MV-4-11 (cell line): ENCODE results near the gene PARVA.

Experiments
- DNase-seq: peaks from one replicate; lab custom pipeline; 2025; lab: John Stamatoyannopoulos, UW

The PARVA gene

DNA sequence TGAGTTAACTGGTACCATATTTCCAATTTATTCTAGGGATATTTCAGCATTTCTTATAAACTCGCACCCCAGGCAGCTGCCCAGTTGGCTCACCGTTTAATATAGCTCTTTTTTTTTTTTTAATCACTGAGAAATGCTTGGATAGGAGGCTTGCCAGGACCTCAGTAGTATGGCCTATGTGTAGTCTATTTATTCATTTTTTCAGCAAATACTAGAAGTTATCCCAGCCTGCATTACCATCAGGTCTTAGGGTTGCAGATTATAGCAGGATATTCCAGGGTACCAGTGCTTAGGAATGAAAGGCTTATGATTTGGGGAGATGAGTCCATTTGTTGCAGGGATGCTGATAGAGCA lies 26.6 kb downstream of the PARVA start:
- DNase-seq = no peak

DNA sequence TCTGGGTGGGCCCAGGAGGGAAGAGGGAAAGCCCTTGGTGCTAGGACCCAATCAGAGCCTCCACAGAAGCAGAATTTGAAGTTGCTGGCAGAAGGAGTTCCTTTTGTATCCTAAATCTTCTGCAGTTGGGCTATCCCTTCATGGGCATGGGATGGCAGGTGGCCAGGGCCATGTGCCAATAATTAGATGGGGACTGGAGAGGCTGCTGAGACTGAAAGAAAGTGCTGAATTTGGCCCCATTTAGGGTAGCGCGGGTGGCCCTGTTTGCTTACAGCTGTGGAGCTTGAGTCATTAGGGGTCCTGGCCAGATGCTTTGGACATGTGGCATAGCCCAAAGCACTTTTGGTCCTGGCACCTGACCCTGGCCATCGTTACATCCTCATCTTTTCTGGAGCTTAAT lies 27.1 kb downstream of the PARVA start:
- DNase-seq = no peak

DNA sequence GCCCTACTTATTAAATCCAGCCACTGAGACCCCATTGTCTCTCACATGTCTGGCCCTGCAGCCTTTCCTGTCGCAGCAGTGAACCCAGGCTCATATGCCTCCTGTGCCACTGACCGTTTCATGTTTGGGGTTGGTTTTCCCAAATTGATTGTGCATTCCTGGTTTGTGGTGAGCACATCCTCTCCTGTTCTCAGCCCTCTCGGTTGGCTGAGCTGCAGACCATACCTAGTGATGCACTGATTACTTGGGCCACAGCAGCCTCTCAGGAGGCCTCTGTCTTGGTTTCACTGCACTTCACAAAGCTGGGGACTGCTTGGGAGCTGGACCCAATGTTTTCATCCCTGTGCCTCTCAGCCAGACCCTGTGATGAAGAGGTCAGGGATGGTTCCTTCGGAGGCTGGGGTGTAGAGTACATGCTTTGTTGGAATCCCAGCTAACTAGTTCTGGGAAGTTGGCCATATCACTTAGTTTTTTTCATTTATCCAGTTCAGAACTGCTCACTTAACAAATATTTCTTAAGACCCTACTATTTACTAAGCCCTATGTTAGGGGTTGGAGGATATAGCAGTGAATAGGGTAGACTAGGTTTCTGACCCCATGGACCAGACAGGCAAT lies 30.9 kb downstream of the PARVA start:
- no peak for DNase-seq

DNA sequence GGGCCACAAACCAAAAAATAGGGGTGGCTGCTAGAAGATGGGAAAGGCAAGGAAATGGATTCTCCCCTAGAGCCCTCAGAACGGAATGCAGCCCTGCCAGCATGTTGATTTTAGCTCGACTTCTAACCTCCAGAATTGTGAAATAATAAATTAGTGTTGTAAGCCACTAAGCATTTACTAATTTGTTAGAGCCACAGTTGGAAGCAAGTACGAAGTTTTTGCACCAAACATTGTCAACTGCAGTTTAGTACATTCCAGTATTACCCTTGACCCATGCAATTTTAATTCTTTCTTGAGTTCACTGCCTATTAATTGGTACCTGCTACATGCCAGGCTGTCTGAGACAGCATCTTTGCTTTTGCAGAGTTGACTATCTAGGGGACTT lies 32.2 kb downstream of the PARVA start:
- DNase-seq = no peak

DNA sequence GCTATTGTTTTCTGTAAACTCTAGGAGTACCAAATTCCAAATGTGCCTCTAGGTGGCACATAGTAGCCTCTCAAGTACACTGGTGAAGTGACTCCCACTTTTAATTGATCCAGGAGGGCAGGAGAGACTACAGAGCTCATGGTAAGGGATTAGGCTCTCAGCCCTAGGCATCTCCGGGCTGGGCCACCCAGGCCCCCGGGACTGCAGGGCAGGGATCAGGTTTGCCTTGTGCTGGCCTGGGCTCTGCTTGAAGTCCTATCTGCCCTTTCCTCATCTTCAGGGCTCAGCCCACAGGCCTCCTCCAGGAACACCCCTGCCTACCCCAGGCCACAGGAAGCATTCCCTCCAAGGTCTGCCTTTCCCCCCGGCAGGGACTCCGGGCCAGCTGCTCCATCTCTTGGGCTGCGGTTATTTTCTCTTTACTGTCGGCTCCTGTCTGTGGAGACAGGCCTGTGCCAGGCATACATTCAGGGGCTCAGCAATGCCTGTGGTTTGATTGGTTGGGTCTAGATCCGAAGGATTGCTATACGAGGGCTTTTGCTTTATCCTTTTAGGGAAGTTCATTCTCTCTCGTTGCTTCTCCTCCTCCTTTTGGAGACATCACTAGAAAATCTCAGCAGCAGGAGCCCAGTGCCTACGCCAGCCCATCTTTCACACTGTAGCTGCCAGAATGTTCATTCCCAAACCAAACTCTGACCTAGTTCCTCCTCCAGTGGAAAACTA lies 32.8 kb downstream of the PARVA start:
- no peak for DNase-seq

DNA sequence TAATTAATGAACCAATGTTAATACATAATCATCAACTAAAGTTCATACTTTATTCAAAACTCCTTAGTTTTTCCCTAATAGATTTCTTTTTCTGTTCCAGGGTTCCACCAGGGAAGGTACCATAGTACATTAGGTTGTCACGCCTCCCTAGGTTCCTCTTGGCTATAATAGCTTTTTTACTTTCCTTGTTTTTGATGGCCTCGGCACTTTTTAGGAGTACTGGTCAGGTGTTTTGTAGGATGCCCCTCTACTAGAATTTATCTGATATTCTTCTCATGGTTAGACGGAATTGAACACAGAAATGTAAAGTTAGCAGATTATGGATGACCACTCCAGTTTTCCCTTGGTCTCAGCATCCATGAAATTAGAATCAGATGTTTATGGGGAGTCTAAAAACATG lies 34.0 kb downstream of the PARVA start:
- no peak for DNase-seq

DNA sequence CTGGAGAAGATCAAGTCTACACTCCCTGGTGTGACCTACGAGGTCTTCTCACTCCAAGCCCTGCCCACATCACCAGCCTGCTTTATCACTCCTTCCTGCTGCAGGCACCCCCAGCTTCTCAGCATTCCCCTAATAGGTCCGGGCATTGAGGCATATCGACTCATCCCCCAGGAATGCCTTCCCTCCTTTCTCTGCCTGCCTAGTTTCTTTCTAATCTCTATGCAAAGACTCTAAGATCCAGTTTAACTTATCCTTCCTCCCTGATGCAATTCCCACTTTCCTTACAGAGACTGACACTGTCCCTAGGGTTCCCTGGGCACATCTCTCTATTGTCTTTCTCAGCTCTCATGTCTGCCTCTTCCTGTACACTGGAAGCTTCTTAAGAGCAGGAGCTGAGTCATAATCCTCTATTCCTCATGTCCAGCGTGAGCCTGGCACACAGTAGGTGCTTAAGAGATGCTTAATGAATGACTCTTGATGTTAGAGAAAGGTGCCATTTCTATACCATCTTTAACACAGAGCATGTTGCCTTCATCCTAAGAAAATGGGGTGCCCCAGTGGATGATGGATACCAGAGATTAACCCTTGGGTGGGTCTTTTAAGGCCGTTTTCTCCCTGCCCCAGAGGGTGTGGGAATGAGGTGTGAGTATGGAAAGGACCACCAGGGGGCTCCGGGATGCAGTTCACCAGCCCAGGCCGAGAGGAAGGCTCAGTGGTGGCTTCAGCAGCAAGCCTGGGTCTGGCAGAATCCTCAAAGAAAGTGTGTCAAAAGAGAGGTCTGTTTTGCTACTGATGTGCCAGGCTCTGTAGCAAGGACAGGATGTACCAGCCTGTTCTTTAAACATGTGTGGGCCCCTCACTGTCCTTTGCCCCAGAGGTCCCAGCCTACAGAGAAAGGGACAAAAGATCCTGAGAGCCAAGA lies 34.7 kb downstream of the PARVA start:
- DNase-seq = peak; percentile 24

DNA sequence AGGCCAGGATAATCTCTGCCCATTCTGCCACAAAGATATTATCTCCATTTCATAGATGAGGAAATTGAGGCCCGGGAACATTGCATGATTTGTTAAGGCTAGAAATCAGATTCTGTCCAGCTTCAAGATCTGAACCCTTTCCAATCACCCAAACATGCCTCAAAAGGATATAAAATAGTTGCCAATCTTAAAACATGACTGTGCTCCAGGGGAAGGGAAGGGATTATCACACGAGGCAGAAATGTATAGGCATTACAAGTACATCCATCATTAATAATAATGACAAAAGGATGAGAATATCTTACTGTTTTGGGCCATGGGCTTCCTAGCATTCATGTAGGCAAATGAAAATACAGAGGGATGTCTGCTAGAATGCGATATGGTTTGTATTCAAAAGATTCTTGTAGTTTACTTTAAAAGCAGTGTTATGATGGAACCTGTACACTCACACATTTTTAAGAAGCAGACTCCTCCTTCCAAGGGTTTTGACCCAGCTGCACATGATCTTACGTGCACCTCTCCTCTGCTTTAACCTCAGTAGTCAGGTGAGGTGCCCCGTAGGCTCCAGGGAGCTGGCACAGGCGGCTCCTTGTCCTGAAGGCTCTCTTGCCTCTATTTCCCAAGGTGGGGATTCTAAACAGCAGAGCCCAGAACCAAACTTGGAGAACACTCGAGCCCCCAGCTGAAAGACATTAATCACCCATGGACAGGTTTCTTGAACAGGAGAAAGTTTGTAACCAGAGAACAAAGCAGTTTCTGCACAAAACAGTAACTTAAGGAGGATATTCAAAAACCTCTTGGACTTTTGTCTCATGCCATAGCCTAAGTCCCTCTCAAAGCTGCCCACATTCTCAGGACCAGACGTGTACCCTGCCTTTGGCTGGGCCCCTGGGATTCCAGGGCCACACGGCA lies 36.0 kb downstream of the PARVA start:
- DNase-seq = no peak

DNA sequence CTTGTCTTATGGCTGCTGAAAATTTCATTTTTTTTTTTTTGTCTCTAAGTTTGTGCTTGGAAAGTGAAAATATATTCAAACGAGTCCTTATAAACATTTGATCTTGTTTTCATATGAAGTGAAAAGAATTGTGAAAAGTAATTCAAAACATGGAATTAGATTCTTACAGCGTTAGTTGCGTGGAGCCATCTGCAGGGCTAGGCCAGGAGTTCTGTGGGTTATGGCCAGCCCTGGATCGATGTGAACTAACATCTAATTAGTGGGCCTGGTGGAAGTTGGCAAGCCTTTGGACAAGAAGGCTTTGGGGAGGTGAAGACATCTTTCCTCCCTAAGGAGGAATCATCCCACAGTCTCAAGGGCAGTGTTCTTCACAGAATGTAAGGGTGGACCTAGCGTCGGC lies 37.2 kb downstream of the PARVA start:
- DNase-seq = no peak

DNA sequence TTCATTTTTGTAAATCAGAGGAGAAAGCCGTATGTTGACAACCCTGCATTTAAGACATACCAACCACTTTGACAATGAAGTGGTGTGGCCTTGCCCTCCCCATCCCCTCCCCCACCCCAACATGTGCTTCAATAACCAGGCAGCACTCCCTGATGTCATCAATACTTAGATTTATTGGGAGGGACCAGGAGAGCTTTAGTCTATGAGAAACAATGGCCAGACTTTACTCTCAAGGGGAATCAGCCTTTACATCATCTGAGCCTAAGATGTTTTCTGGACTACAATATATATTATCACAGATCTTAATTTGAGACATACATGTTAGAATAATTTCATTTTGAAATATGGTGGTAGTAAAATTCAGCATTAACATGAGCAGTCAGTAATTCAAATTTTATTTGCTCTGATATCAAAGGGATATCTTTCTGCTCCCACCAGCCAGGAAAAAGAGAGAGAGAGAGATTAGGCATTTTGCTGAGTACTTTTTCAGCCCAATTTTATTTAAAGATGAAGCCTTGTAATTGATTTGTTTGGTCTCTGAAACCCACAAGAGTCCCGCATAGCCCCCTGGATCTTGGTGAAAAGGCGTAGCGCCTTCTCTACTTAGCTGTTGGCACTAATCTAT lies 38.1 kb downstream of the PARVA start:
- DNase-seq = no peak

DNA sequence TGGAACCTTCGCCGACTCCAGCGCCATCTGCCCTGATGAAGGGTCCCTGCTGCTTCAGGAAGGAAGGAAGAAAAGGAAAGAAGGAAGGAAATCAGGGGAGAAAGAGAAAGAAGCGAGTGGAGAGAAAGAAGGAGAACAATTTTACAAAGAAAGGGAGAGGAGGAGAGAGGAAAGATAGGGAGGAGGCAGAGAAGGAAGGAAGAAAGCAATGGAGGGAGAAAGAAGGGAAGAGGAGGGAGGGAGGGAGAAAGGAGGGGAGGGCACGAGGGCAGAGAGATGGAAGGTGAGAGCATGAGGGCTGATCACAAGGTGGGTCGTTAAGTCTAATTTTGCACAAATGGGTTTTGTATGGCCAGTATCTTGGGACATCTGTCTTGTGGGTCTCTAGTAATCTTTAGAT lies 39.2 kb downstream of the PARVA start:
- DNase-seq = no peak

DNA sequence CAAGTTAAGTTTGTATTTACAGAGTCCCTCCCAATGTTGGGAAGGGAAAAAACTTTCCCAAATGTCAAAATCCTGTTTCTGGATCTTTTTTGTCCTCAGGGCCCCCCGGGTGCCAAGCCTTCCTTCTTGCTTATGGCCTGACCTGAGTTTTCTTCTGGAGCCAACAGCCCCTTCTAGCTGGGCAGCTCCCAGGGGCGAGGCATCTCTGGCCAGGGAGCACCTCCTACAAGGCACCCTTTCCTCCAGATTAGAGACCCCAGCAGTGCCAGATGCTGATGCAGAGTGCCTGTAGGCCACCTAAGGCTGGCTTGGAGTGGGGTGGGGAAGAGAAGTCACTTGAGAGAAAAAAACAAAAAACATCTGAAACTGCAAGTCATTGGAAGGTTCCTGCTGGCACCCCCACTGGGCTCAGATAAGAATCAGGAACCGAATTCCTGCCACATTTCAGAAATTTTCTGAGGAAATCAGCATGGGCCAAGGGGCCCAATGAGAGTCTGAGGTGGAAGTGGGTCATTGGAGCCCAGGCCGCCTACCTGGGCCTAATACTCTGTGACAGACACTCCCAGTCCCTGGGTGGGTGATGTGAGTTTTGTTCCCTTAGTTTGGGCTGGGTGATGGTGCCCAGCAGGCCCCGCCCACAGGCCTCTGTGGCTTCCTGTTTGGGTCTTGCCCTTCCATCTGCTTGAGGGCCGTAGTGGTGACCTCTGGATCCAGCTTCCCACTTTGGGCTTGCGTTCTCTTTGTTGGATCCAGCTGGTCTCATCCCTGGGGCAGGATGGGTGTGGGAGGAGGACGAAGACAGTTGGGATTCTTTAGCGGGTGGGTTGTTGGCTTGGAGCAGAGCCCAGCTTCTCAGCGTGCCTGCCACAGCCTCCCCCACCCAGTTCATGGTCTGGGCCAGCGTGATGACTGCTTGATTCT lies 40.6 kb downstream of the PARVA start:
- DNase-seq = no peak

DNA sequence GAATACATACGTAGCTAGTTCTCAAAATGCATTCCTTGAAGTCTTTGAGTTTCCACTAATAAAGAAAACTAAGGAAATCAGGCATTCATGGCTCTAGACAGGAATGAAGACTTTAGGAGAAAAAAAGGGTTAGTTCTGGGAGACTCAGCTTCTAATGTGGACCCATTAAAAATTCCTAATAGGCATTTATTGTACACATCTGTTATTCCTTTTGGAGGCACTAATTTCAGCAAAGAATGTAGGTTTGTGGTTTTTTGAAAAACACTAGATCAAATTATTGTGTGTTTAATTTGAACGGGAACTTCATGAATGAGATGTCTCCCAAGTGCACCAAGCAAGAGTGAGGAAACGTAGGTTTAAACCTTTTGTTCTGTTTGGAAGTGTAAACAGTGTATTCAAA lies 42.7 kb downstream of the PARVA start:
- DNase-seq = no peak

DNA sequence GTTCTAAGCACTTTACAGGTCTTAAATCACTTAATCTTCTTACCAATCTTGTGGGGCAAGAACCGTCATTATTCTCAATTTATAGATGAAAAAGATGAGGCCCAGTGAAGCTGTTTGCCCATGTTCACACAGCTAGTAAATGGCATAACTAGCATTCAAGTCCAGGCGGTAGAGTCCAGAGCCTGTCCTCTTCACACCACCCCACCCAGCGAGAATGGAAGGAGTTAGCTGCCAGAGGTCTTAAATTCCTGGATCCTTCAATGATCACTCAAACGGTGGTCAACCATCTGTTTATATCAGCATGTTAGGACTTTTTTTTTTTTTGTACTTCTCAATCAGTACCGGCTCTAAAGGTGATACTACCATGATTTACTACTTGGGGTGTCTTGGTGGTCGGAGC lies 43.3 kb downstream of the PARVA start:
- DNase-seq = no peak

DNA sequence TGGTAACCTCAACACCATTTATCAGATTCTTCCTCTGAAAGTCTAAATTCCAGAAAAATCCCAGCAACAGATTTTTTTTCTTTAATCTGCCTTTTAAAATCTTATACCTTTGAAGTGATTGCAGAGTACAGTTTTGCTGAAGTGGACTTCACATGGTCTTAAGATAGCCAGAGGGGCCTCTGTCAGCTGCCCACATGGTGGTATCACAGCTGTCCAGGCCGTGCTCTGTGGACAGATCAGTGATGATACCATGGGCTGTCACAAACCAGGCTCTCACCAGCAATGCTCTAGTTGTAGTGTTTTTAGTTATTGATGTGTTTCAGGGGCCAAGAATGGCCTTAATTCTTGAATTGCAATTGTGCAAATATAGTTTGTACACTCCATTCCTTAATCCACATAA lies 44.0 kb downstream of the PARVA start:
- no peak for DNase-seq

DNA sequence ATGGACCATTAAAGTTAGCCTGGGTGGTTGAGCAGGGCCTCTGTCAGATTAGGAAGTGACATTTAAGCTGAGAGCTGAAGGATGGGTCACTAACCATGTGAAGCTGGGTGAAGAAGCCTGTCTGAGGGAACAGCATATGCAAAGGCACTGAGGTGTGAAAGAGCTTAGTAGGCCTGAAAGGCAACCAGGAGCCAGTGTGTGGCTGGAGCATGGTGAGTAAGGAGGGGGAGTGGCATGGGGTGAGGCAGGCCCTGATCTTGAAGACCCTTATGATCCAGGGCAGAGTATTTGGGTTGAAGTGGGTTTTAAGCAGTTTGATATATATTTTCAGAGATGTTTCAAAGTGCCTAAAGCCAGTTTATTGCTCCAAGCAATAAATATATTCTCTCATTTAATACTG lies 48.8 kb downstream of the PARVA start:
- DNase-seq = no peak

DNA sequence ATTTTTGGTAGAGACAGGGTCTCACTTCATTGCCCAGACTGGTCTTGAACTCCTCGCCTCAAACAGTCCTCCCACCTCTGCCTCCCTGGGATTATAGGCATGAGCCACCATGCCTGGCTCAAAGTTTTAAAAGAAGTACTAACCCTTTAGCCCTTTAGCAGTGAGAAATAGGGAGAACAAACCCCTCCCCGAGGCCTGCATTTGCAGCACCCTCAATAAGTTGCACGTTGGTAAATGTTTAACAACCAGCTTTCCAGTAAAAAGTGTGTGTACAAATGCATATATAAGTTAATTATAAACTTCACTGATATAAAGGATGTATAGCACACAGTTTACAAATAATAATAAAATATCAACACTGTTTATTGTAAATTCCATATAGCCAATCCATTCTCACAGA lies 51.8 kb downstream of the PARVA start:
- no peak for DNase-seq

DNA sequence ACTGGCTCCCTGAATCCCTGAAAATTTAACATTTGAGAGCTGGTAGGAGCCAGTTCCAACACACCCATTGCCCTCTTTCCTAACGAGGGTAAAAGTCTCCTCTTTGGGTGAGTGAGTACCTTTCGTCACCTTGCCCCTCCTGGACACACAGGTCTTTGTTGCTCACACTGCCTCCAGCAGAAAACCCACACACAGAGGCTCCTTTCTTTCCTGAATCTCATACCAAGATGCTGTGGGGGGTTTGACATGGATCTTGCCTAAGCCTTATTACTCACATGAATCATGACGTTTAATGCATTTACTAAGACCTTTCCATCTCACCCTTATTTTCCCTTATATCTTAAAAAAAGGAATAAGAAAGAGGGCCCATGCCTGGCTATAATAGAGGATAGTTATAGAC lies 53.0 kb downstream of the PARVA start:
- DNase-seq = no peak

DNA sequence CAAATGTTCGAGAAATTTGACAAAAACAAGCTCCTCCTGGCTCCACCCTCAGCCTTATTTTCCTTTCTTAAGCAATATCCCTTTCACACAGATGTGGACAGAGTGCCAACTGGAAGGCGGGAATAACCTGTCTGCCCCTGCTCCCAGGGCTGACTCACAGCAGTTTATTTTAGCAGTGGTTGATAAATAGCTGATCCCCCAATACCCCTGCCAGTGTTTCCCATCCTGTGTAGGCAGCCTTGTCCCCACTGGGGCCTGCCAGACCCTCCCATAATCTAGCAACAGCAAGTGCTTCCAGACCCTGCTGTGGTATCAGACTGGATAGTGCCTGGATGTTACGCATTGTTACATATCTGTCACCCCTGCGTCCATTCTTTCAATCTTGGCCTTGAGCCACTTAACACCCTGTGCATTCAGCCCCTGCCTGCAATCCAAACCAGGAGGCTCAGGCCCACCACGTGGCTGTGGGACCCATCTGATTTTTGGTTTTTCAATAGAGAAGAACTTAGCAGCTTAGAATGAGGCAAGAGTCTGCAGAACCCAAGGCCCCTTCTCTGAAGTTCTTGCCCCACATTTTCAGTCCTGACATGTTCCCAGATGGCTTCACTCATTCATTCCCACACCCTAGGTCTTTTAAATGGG lies 53.7 kb downstream of the PARVA start:
- DNase-seq = no peak

DNA sequence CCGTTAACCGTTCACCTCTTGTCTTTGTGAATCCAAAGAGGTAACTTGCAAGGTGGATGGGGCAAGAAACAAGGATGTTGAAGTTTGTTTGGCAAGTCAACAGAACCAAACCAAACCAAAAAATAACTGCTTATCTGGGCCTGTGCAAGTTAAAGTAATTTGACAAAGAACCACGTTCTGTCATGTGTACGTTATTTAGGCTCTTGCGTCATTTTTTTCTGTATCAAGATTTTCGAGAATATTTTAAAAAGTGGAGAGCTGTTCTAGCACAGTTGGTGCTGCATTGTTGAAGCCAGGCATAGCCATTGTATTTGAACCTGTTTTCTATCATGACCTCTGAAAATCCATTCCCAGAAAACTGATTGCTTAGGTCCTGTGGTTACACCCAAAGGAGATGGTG lies 55.1 kb downstream of the PARVA start:
- DNase-seq = no peak
